HG03045 (cell line): ENCODE measurements around the gene AHR.
"Not testable (repeated sequence)": the region's sequence is repeated elsewhere in the genome, so short reads cannot be mapped to it uniquely, and the experiment has no call there.

Source experiments
- ATAC-seq: cut with Tn5 transposase; IDR thresholded peaks from one replicate; pipeline ENCODE4 v1.9.1; 2021; ENCODE audit warnings: mild to moderate bottlenecking, moderate library complexity; ENCODE audit not compliant: unreplicated experiment

The AHR gene

DNA sequence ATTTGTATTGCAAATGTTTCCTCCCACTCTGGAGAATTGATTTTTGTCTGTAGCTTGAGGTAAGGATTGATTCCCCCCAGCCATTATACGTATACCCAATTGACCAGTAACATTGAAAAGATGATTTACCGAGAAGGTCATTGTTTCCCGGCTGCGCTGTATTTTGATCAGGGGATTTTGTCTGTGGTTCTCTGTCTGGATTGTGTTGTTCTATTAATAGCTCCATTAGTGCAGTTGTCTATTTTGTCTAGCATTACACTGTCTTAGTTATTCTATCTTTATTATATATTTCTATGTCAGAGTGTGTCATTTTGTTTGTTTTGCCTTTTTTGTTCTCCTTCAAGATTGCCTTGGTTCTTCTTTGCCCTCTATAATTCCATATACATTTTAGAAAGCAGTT is 37.7 kb downstream of the AHR start:
- no peak for ATAC-seq

DNA sequence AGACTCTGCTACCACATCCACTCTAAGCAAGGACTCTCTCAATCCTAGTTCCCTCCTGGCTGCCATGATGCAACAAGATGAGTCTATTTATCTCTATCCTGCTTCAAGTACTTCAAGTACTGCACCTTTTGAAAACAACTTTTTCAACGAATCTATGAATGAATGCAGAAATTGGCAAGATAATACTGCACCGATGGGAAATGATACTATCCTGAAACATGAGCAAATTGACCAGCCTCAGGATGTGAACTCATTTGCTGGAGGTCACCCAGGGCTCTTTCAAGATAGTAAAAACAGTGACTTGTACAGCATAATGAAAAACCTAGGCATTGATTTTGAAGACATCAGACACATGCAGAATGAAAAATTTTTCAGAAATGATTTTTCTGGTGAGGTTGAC is 40.7 kb downstream of the AHR start:
- no peak for ATAC-seq

DNA sequence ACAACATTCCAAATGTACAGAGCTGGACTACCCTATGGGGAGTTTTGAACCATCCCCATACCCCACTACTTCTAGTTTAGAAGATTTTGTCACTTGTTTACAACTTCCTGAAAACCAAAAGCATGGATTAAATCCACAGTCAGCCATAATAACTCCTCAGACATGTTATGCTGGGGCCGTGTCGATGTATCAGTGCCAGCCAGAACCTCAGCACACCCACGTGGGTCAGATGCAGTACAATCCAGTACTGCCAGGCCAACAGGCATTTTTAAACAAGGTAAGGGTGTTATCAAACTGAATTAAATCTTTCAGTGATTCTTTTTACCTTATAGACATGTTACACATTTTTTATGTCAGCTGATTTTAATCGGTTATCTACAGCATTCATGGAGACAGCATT is 41.5 kb downstream of the AHR start:
- no peak for ATAC-seq

DNA sequence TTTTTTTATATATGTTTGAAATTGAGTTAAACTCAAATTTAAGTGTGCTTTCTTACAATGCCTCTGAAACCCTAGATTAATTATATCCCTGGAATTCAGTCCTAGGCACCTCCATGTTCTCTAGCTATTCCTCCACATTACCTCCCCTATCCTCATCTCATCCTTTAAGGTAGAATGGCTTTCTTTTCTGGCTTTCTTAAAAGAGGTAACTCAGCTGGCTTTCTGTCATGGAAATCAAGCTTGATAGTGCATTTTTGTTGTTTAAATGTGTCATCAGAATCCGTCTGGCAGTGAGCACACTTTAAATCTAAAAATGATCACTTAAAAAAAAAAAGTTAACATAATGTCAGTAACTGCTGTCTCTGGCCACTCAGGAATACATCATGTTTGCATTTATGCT is 42.2 kb downstream of the AHR start:
- no peak for ATAC-seq

DNA sequence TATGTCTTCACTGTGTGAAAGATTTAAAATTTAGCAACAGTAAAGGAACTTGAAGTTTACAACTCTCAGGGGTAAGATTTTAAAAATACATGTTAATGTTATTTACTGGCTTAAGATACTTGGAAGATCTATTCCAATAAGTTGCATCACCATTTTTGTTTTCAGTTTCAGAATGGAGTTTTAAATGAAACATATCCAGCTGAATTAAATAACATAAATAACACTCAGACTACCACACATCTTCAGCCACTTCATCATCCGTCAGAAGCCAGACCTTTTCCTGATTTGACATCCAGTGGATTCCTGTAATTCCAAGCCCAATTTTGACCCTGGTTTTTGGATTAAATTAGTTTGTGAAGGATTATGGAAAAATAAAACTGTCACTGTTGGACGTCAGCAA is 44.3 kb downstream of the AHR start:
- ATAC-seq, result no peak

DNA sequence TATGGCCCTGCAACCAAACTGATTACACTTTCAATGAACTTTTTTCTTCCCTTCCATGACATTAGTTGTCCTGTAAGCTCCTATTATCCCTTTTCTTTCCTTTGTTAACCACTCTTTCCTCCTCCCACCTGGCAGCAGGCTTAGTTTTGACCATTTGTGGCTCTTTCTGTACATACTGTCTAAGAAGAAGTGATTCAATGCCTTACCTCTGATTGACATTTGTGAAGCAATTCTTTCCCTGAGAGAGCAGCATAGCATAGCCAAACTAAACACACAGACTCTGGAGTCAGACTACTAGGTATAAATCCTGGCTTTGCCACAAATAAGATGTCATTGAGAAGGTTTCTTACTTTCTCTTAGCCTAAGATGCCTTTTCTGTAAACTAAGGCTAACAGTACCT is 48.9 kb downstream of the AHR start:
- no peak for ATAC-seq

DNA sequence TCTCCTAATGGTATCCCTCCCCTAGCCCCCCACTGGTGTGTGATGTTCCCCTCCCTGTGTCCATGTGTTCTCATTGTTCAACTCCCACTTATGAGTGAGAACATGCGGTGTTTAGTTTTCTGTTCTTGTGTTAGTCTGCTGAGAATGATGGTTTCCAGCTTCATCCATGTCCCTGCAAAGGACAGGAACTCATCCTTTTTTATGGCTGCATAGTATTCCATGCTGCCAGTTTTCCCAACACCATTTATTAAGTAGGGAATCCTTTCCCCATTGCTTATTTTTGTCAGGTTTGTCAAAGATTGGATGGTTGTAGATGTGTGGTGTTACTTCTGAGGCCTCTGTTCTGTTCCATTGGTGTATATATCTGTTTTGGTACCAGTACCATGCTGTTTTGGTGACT is 50.5 kb downstream of the AHR start:
- not testable (repeated sequence) for ATAC-seq

DNA sequence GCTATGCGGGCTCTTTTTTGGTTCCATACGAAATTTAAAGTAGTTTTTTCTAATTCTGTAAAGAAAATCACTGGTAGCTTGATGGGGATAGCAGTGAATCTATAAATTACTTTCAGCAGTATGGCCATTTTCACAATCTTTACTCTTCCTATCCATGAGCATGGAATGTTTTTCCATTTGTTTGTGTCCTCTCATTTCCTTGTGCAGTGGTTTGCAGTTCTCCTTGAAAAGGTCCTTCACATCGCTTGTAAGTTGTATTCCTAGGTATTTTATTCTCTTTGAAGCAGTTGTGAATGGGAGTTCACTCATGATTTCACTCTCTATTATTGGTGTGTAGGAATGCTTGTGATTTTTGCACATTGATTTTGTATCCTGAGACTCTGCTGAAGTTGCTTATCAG is 51.9 kb downstream of the AHR start:
- ATAC-seq, result not testable (repeated sequence)

DNA sequence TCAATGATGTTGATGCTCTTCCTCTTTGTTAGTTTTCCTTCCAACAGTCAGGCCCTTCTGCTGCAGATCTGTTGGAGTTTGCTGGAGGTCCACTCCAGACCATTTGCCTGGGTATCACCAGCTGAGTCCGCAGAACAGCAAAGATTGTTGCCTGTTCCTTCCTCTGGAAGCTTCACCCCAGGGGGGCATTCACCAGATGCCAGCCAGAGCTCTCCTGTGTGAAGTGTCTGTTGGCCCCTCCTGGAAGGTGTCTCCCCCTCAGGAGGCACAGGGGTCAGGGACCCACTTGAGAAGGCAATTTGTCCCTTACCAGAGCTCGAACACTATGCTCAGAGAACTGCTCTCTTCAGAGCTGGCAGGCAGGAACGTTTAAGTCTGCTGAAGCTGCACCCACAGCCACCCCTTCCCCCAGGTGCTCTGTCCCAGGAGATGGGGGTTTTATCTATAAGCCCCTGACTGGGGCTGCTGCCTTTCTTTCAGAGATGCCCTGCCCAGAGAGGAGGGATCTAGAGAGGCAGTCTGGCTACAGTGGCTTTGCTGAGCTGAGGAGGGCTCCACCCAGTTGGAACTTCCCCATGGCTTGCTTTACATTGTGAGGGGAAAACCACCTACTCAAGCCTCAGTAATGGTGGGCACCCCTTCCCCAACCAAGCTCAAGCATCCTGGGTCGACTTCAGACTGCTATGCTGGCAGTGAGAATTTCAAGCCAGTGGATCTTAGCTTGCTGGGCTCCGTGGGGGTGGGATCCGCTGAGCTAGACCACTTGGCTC is 55.4 kb downstream of the AHR start:
- ATAC-seq, result not testable (repeated sequence)

DNA sequence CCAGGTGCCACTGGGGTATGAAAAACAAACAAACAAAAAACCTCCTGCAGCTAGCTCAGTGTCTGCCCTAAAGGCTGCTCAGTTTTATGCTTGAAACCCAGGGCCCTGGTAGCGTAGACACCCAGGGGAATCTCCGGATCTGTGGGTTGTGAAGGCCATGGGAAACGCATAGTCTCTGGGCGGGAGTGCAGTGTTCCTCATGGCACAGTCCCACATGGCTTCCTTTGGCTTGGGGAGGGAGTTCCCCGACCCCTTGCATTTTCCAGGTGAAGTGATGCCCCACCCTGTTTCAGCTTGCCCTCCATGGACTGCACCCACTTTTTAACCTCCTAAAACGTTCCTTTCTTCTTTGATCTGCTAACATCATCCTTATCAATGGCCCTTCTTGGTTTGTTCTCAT is 56.0 kb downstream of the AHR start:
- ATAC-seq, result no peak

DNA sequence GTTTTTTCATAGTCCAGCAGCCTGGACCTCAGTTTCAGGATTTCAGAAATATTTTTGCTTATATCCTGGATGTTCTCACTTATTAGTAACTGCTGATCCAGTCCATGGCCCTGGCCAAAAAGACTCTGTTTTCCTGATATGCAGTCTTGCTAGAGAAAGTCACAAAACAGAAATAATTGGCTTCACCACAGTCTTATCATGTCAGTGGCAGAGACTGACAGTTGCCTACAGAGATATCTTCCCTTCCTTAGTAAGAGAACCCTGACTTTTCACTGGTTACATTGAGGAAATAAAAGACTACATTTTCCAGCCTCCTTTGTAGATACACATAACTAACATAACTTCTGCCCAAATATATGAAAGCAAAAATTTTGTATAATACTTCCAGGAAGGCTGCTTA is 56.6 kb downstream of the AHR start:
- no peak for ATAC-seq

DNA sequence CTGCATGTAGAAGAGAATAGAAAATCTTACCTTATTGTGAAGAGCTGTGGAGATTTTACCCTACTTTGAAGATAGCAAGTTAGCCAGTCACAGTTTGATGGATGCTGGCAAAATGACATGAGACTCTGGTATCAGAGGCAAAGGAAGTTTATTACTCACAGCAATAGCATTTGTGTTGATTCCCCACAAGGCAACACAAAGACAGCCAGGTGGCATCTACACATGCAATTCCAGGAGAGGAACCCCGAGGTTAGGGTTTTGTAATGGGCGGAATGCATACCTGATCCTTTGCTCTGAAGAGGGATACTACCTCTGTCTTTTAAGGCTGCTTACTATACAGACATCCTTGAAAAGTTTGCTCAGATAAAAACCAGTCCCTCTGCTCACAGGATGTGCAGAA is 59.5 kb downstream of the AHR start:
- no peak for ATAC-seq

DNA sequence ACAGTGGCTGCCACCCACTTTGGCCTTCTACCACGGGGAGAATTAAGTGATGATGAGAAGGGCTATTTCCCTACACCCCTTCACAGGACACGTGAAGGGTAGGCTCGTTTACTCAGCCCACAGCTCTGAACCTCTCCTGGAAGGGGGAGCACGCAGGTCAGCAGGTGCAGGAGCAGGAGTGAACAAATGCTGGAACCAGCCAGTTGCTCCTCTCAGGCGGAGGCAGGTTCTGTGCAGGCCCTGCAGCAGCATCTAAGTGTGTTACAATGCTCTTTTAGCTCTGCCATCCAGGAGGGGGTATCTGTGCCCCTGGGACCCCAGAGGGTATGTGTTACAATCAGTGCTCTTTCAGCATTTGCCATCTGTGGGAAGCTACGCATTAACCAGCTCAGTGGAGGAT is 61.2 kb downstream of the AHR start:
- ATAC-seq, result no peak

DNA sequence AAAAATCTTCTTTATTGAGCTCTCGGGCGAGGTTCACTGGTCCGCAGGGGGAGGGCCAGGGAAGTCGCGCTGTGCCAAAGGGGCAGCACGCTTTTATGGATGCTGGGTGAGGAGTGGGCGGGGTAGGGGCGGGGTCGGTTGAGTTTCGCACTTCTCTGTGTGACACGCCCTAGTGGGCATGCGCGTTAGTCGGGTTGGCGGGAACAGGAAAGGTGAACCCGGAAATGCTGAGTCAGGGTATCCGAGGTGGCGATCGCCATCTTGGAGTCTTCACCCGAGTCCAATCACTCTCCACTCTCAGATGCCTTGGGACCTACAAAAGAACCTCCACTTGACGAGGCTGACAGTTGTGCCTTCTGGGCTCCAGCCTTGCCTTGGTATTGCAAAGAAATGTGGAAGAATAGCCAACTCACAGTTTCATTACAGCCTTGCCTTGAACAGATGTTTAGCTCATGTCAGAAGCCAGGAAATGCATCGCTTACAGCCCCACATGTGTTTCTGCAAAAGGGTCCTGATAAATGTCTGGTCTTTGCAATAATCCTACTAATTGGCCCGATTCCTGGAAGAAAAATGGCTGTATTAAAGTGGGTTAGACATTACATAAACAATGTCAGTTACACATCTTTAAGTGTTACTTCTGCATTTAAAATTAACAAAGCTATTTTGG is 64.1 kb downstream of the AHR start:
- no peak for ATAC-seq

DNA sequence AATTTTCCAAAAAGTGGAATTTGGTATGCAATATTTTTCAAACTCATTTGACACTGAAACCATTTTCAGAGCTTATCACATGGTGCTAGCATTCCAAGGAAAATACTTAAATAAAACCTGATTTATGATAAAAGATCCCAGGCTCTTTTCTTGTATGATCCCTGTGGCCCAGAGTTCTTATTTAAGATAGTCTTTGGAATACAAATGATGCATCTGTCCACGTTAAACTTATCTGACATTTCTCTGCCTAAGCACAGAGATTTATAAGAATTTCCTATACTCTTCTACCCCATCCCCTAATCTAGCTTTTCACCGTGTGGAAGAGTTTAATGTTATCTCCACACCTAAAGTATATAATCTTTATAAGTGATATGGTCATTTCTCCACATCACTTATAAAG is 66.2 kb downstream of the AHR start:
- ATAC-seq, result no peak

DNA sequence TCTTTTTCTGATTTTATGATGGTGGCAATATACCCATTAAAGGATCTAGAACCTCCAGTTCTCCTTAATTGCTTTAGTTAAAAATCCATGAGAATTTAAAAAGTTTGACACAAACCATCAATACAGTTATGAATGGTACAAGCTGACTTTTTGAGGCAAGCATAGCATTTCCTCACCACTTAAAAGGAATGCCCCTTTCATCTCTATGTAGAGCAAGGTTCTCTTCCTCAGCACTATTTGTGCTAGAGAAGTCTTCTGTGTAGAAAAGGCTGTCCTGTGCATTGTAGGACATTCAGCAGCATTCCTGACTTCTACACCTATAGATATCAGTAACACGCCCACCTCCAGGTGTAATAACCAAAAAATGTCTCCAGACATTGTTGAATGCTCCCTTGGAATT is 67.3 kb downstream of the AHR start:
- ATAC-seq, result no peak

DNA sequence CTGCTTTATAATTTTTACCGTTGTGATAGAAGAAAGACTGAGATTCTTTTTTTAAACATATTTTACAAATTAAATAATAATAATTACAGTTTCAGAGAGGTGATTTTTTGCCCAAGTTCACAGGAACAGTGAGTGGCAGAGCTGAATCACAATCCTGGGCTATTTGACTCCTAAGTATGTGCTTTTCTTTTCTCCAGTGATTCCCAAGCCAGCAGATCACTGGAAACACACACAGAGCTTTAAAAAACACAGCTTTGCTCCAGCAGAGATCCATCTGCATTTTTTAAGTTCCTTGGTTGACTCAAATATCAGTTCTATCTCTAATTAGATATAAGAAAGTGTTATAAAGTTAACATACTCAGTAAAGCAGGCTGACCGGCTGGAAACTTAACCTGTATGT is 69.0 kb downstream of the AHR start:
- ATAC-seq, result no peak

DNA sequence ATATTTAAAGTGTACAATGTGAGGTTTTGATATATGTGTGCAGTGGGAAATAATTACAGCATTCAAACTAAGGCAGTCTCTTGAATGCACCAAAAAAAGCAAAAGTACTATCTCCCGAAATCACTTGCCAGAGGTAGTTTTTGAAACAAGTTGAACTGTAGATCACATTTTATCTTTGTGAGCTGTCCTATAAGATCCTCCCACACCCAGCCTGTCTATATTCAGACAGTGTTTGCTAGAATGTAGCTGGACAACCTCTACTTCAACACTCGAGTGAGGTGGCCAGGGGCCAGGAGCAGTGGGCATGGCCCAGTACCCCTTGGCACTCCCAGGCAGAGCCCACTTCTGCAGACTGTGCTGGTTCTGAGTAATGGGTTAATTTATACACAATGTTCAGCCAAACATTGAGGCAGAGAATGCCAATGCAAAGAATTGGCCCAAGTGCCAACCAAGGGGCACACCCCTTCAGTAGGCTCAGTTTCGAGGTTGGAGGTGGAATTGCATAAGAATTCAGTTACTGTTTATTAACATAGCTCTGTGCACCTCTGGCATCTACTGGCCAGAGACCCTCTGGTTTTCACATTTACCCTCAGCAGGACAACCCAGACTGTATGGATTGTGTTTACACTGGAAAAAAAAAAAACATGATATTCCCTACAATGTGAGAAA is 70.5 kb downstream of the AHR start:
- ATAC-seq, result no peak

DNA sequence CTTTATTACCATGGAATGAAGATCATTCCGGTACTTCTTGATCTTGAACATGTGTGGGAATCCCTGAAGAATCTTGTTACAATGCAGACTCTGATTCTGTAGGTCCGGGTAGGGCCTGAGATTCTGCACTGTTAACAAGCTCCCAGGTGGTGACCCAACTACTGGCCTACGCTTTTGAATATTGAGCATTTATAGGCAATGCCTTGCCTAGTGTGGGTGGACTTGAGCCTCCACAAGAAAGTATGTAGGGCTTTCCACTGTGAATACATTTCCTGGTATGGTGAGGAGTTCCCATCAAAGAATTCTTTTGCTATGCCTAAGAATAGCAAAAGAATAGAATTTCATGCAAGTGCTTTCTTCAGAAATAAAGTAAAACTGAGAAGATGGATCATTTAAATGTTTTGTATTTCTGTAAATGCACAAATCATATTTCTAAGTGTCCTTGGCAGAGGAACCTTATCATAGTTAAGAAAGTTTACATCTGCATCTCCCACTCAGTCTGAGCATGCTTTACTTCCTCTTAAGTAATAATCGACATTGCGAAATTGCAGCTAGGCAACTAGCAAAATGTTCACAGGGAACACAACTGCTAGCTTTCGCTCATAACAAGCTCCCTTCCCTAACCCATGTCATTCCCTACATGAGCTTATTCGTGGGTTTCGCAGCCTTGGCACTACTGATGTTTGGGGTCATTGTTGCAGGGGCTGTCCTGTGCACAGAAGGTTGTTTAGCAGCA is 71.4 kb downstream of the AHR start:
- ATAC-seq, result no peak

DNA sequence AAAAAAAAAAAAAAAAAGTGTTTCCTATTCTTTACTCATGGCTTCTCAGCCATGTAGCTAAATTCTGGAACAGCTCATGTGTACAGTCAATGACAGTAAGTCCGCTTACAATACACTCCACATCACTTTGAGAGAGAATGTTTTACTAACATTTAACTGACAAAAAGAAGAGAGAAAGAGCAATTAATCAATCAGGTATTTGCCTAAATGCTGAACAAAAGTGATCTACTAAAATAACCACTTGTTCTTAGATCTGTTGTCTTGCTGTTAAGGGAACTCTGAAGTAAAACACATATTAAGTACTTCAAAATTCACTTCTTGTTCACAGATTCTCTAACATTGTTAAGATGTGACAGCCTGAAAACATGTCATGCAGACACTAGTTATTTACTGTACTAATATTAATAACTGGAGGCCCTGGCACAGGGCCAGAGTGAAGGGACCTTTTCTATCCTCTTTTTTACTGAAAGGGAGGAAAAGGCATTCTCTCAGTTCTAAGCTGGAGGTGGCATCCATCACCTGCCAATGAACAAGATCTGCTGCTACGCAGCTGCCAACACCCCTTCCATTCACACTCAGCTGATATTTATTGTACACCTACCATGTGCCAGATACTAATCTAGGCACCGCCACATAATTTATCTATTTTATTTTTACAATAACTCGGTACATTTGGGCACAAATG is 72.6 kb downstream of the AHR start:
- no peak for ATAC-seq
